ENCODE measurements around the gene BTRC.

The BTRC gene

DNA sequence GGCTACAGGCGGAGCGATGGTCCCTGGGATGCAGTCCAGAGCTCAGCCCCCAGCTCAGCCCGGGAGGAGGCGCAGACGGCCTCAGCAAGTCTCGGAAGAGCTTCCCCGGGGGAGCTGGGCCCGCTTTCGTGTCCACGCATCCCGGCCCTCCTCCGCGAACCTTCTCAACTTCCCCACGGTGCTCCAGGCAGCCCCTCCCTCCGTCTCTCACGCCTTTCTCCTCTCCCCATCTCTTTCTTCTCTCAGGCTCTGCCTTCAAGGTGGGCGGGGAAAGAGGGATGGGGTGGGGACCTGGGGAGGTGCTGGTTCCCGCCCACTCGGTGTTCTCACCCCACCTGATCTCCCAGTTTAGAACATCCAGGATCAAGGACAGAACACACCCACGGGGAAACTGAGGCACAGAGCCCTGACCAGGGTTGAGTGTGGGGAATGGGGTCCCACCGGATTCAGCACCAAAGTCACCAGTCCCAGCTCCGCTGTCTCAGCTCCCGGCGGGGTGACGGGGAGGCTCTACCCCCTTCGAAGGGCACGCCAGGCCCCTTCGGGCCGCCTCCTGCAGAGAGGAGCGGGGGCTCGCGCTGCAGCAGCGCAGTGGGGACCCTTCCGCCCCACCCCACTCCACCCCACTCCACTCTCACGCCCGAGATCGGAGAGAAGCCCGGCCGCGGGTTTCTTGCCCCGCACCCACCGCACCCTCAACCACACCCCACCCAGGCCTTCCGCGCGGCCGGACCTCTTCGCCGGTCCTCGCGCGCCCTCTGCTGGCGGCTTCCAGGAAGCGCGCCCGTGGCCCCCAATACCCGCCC is 215.9 kb downstream of the BTRC start:
- ATAC-seq, result peak; percentile 85
- TF ChIP-seq ZNF565 (CRISPR knock-in tag; conservative IDR thresholded peaks at IDR 0.05; ENCODE audit: low read depth) (no peak), GLIS3 (CRISPR knock-in tag; IDR thresholded peaks at IDR 0.05) (0 out of 2 replicates have a peak, but pooled peaks have one; percentile 45)

DNA sequence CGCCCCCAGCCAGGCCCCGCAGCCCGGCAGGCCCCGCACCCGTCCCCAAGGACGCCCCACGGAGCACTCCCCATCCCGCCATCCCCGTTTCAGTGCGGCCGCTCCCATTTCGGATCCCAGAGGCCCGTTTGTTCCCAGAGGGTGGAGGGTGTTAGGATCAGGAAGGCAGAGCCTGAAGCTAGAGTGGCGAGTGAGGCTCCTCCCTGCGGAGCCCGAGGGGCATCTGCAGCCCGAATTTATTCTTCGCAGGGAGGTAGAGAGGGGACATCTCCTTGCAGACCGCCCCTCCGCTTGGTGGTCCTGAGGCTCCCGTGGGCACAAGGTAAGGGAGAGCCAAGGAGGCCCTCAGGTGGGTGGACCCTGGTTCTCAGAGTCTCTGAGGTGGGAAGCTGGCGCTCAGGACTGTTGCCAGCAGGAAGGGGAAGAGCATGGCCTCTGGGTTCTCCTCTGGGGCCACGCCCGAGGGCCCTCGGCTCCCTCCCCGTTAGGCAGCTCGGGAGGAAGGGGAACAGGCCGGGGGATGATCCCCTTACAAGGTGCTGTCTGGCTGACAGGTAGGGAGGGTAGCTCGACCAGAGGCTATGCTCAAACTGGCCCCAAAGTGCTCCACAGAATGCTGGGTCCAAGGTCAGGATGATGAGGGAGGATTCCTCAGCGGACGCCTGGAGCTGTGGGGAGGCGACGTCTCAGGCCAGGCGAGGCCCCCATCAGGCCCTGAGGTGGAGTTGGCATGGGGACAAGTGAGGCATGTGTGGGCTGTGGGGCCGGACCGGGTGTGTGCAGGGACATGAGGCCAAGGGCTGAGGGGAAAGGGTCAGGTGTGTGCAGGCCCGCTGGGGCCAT is 216.7 kb downstream of the BTRC start:
- peak; percentile 54 for ATAC-seq
- TF ChIP-seq ZNF8 (CRISPR knock-in tag; IDR thresholded peaks at IDR 0.05) (no peak), ESRRG (CRISPR knock-in tag; IDR thresholded peaks at IDR 0.05) (no peak), BACH2 (CRISPR knock-in tag; IDR thresholded peaks at IDR 0.05; ENCODE audit: borderline replicate concordance) (no peak), RARB (CRISPR knock-in tag; IDR thresholded peaks at IDR 0.05) (no peak), ZNF565 (CRISPR knock-in tag; conservative IDR thresholded peaks at IDR 0.05; ENCODE audit: low read depth) (no peak), ARNTL (CRISPR knock-in tag; IDR thresholded peaks at IDR 0.05; ENCODE audit: borderline replicate concordance, low read depth) (no peak), TCF4 (CRISPR knock-in tag; IDR thresholded peaks at IDR 0.05; ENCODE audit: borderline replicate concordance) (no peak), ZNF70 (CRISPR knock-in tag; IDR thresholded peaks at IDR 0.05) (no peak)
- TF ChIP-seq, protein P1, sequence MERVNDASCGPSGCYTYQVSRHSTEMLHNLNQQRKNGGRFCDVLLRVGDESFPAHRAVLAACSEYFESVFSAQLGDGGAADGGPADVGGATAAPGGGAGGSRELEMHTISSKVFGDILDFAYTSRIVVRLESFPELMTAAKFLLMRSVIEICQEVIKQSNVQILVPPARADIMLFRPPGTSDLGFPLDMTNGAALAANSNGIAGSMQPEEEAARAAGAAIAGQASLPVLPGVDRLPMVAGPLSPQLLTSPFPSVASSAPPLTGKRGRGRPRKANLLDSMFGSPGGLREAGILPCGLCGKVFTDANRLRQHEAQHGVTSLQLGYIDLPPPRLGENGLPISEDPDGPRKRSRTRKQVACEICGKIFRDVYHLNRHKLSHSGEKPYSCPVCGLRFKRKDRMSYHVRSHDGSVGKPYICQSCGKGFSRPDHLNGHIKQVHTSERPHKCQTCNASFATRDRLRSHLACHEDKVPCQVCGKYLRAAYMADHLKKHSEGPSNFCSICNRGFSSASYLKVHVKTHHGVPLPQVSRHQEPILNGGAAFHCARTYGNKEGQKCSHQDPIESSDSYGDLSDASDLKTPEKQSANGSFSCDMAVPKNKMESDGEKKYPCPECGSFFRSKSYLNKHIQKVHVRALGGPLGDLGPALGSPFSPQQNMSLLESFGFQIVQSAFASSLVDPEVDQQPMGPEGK (CRISPR knock-in tag; IDR thresholded peaks at IDR 0.05; ENCODE audit: borderline replicate concordance), result no peak
- TF ChIP-seq, protein P2, sequence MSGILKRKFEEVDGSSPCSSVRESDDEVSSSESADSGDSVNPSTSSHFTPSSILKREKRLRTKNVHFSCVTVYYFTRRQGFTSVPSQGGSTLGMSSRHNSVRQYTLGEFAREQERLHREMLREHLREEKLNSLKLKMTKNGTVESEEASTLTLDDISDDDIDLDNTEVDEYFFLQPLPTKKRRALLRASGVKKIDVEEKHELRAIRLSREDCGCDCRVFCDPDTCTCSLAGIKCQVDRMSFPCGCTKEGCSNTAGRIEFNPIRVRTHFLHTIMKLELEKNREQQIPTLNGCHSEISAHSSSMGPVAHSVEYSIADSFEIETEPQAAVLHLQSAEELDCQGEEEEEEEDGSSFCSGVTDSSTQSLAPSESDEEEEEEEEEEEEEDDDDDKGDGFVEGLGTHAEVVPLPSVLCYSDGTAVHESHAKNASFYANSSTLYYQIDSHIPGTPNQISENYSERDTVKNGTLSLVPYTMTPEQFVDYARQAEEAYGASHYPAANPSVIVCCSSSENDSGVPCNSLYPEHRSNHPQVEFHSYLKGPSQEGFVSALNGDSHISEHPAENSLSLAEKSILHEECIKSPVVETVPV (CRISPR knock-in tag; IDR thresholded peaks at IDR 0.05), result no peak
- TF ChIP-seq, protein P3, sequence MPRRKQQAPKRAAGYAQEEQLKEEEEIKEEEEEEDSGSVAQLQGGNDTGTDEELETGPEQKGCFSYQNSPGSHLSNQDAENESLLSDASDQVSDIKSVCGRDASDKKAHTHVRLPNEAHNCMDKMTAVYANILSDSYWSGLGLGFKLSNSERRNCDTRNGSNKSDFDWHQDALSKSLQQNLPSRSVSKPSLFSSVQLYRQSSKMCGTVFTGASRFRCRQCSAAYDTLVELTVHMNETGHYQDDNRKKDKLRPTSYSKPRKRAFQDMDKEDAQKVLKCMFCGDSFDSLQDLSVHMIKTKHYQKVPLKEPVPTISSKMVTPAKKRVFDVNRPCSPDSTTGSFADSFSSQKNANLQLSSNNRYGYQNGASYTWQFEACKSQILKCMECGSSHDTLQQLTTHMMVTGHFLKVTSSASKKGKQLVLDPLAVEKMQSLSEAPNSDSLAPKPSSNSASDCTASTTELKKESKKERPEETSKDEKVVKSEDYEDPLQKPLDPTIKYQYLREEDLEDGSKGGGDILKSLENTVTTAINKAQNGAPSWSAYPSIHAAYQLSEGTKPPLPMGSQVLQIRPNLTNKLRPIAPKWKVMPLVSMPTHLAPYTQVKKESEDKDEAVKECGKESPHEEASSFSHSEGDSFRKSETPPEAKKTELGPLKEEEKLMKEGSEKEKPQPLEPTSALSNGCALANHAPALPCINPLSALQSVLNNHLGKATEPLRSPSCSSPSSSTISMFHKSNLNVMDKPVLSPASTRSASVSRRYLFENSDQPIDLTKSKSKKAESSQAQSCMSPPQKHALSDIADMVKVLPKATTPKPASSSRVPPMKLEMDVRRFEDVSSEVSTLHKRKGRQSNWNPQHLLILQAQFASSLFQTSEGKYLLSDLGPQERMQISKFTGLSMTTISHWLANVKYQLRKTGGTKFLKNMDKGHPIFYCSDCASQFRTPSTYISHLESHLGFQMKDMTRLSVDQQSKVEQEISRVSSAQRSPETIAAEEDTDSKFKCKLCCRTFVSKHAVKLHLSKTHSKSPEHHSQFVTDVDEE (CRISPR knock-in tag; IDR thresholded peaks at IDR 0.05), result no peak
- TF ChIP-seq, protein P4, sequence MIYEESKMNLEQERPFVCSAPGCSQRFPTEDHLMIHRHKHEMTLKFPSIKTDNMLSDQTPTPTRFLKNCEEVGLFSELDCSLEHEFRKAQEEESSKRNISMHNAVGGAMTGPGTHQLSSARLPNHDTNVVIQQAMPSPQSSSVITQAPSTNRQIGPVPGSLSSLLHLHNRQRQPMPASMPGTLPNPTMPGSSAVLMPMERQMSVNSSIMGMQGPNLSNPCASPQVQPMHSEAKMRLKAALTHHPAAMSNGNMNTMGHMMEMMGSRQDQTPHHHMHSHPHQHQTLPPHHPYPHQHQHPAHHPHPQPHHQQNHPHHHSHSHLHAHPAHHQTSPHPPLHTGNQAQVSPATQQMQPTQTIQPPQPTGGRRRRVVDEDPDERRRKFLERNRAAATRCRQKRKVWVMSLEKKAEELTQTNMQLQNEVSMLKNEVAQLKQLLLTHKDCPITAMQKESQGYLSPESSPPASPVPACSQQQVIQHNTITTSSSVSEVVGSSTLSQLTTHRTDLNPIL (CRISPR knock-in tag; IDR thresholded peaks at IDR 0.05; ENCODE audit: low read depth), result no peak

DNA sequence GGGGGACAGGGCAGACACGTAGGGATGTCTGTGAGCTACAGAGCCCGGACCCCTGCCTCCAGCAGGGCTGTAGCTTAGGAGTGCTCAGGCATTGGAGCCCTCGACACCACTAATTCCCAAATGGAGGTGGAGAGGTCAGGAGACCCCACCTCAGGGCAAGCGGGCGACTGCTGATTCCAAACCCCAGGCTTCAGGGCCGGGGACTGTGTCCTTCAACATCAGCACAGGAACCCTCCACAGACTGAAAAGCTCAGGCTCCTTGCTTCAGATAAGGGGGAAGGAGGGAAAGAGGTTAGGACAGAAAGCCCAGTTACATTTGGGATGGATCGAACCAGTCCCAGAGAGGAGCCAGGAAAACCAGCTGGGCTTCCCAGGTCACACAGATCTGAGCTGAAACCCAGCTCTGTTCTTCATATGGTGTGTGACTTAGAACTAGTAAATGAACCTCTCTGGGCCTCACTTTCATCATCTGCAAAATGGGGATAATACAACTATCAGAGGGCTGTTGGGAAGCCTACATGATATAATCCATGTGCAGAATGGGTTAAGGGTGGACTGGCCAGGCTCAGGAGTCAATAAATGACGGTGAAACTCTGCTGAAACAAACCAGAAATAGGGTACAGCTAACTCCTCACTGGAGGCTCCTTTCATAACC is 217.4 kb downstream of the BTRC start:
- no peak for ATAC-seq
- TF ChIP-seq RARB (CRISPR knock-in tag; IDR thresholded peaks at IDR 0.05) (no peak), ZC3H10 (CRISPR knock-in tag; IDR thresholded peaks at IDR 0.05) (no peak), ZFP30 (CRISPR knock-in tag; IDR thresholded peaks at IDR 0.05) (no peak), ZNF70 (CRISPR knock-in tag; IDR thresholded peaks at IDR 0.05) (no peak), ISL1 (CRISPR knock-in tag; IDR thresholded peaks at IDR 0.05) (no peak), GLIS3 (CRISPR knock-in tag; IDR thresholded peaks at IDR 0.05) (no peak), ZNF8 (CRISPR knock-in tag; IDR thresholded peaks at IDR 0.05) (no peak), OSR1 (CRISPR knock-in tag; IDR thresholded peaks at IDR 0.05) (no peak), PPARA (CRISPR knock-in tag; IDR thresholded peaks at IDR 0.05; ENCODE audit: borderline replicate concordance) (no peak), BACH2 (CRISPR knock-in tag; IDR thresholded peaks at IDR 0.05; ENCODE audit: borderline replicate concordance) (no peak), TCF4 (CRISPR knock-in tag; IDR thresholded peaks at IDR 0.05; ENCODE audit: borderline replicate concordance) (no peak), TOX (CRISPR knock-in tag; IDR thresholded peaks at IDR 0.05; ENCODE audit: borderline replicate concordance) (no peak), SNAI2 (CRISPR knock-in tag; IDR thresholded peaks at IDR 0.05) (no peak)
- TF ChIP-seq, protein P3 (CRISPR knock-in tag; IDR thresholded peaks at IDR 0.05), result no peak
- TF ChIP-seq, protein P4 (CRISPR knock-in tag; IDR thresholded peaks at IDR 0.05; ENCODE audit: low read depth), result no peak
- TF ChIP-seq, protein P1 (CRISPR knock-in tag; IDR thresholded peaks at IDR 0.05; ENCODE audit: borderline replicate concordance), result no peak
